HEK293 (cell line): ENCODE results near the gene PEX3.

Experiments used
- CTCF ChIA-PET: fragments of 350-600 bp; formaldehyde crosslinking; extraction: SDS; loops from one replicate; lab custom pipeline; 2021; ENCODE audit warnings: antibody characterized with exemption; lab: Yijun Ruan, JAX
- POLR2A ChIA-PET: fragments of 300-600 bp; formaldehyde crosslinking; extraction: SDS; loops from one replicate; lab custom pipeline; 2020; ENCODE audit warnings: antibody characterized with exemption, inconsistent platforms; lab: Yijun Ruan, JAX
- H3K27ac ChIP-seq: fragments of 200-500 bp; sonication (Bioruptor generic); 2 replicates; pipeline ENCODE4 v1.5.1; 2014; ENCODE audit warnings: low read depth, low read length, control low read depth, inconsistent platforms; ENCODE audit errors: extremely low read depth
- H3K36me3 ChIP-seq, 2 experiments: fragments of 200-500 bp in 1 of 2; sonication (Bioruptor generic) in 1 of 2; 1 replicate in 1 of 2; 2 replicates in 1 of 2; pipeline ENCODE4 v1.5.1; 2014 to 2017; ENCODE audit warnings: inconsistent platforms in 2 of 2, low read length in 2 of 2; ENCODE audit not compliant: control insufficient read depth in 2 of 2, insufficient read depth in 1 of 2
- H3K4me1 ChIP-seq: fragments of 200-500 bp; sonication (Bioruptor generic); 2 replicates; pipeline ENCODE4 v1.5.1; 2014; ENCODE audit warnings: mild to moderate bottlenecking, low read length, inconsistent platforms; ENCODE audit not compliant: control insufficient read depth, insufficient read depth
- H3K4me3 ChIP-seq: 2 replicates; pipeline ENCODE4 v1.5.1; 2011; ENCODE audit warnings: low read depth, mild to moderate bottlenecking, control low read depth, low read length, moderate library complexity
- H3K9me3 ChIP-seq: fragments of 200-500 bp; sonication (Bioruptor generic); 2 replicates; pipeline ENCODE4 v1.5.1; 2014; ENCODE audit warnings: low read depth, low read length, inconsistent platforms; ENCODE audit not compliant: control insufficient read depth, insufficient read depth
- AEBP2 ChIP-seq: fragments of 450-650 bp; formaldehyde crosslinking; IDR thresholded peaks from 2 replicates; pipeline ENCODE4 v1.5.1; 2016; ENCODE audit warnings: missing biosample characterization, missing genetic modification characterization, borderline replicate concordance
- EGR2 ChIP-seq: fragments of 450-650 bp; formaldehyde crosslinking; IDR thresholded peaks from 2 replicates; pipeline ENCODE4 v1.5.1; 2016; ENCODE audit warnings: low read depth, missing biosample characterization, missing genetic modification characterization
- GLI4 ChIP-seq: fragments of 450-650 bp; formaldehyde crosslinking; IDR thresholded peaks from 2 replicates; pipeline ENCODE4 v1.5.1; 2016; ENCODE audit warnings: missing biosample characterization, missing genetic modification characterization
- PBX3 ChIP-seq: sonication (generic); formaldehyde crosslinking; IDR thresholded peaks from 2 replicates; pipeline ENCODE4 v1.8.1; 2022; ENCODE audit warnings: mild to moderate bottlenecking, moderate library complexity, missing genetic modification reagents
- PRDM1 ChIP-seq: fragments of 450-650 bp; formaldehyde crosslinking; IDR thresholded peaks from 2 replicates; pipeline ENCODE4; 2016; ENCODE audit warnings: missing biosample characterization, missing genetic modification characterization
- SP2 ChIP-seq: fragments of 450-650 bp; formaldehyde crosslinking; IDR thresholded peaks from 2 replicates; pipeline ENCODE4 v1.5.1; 2016; ENCODE audit warnings: missing biosample characterization, missing genetic modification characterization
- ZFP41 ChIP-seq: fragments of 450-650 bp; formaldehyde crosslinking; IDR thresholded peaks from 2 replicates; pipeline ENCODE4 v1.5.1; 2016; ENCODE audit warnings: missing biosample characterization, missing genetic modification characterization, borderline replicate concordance
- ZNF112 ChIP-seq: fragments of 450-650 bp; formaldehyde crosslinking; IDR thresholded peaks from 2 replicates; pipeline ENCODE4 v1.5.0; 2017; ENCODE audit warnings: missing biosample characterization, missing genetic modification characterization
- ZNF214 ChIP-seq: fragments of 450-650 bp; formaldehyde crosslinking; IDR thresholded peaks from 2 replicates; pipeline ENCODE4 v1.5.1; 2017; ENCODE audit warnings: missing biosample characterization, mild to moderate bottlenecking, missing genetic modification characterization, borderline replicate concordance
- ZNF24 ChIP-seq: fragments of 450-650 bp; formaldehyde crosslinking; IDR thresholded peaks from 2 replicates; pipeline ENCODE4 v1.5.1; 2016; ENCODE audit warnings: missing biosample characterization, missing genetic modification characterization
- ZNF394 ChIP-seq: fragments of 450-650 bp; formaldehyde crosslinking; IDR thresholded peaks from 2 replicates; pipeline ENCODE4 v1.5.1; 2016; ENCODE audit warnings: missing biosample characterization, missing genetic modification characterization, mild to moderate bottlenecking, moderate library complexity, borderline replicate concordance
- ZNF426 ChIP-seq: fragments of 450-650 bp; formaldehyde crosslinking; IDR thresholded peaks from 2 replicates; pipeline ENCODE4 v1.5.1; 2017; ENCODE audit warnings: missing biosample characterization, missing genetic modification characterization, mild to moderate bottlenecking, inconsistent platforms, moderate library complexity
- ZNF529 ChIP-seq: fragments of 450-650 bp; formaldehyde crosslinking; IDR thresholded peaks from 2 replicates; pipeline ENCODE4 v1.5.1; 2017; ENCODE audit warnings: missing genetic modification characterization, missing biosample characterization; ENCODE audit not compliant: insufficient replicate concordance
- ZNF549 ChIP-seq: fragments of 450-650 bp; IDR thresholded peaks from 2 replicates; pipeline ENCODE4 v1.5.1; 2018; ENCODE audit warnings: missing biosample characterization, missing genetic modification characterization, mild to moderate bottlenecking, inconsistent platforms, moderate library complexity
- ZNF580 ChIP-seq: fragments of 450-650 bp; formaldehyde crosslinking; IDR thresholded peaks from 2 replicates; pipeline ENCODE4 v1.5.1; 2016; ENCODE audit warnings: missing biosample characterization, missing genetic modification characterization
- ZNF654 ChIP-seq: fragments of 450-650 bp; formaldehyde crosslinking; IDR thresholded peaks from 2 replicates; pipeline ENCODE4 v1.5.1; 2016; ENCODE audit warnings: low read depth, missing biosample characterization, missing genetic modification characterization
- ZNF670 ChIP-seq: fragments of 450-650 bp; formaldehyde crosslinking; IDR thresholded peaks from 2 replicates; pipeline ENCODE4 v1.5.1; 2016; ENCODE audit warnings: missing biosample characterization, missing genetic modification characterization, low read depth
- ZNF707 ChIP-seq: fragments of 450-650 bp; formaldehyde crosslinking; IDR thresholded peaks from 2 replicates; pipeline ENCODE4 v1.5.1; 2016; ENCODE audit warnings: missing biosample characterization, missing genetic modification characterization
- ZNF768 ChIP-seq: fragments of 450-650 bp; formaldehyde crosslinking; IDR thresholded peaks from 2 replicates; pipeline ENCODE4 v1.5.1; 2018; ENCODE audit warnings: missing biosample characterization, mild to moderate bottlenecking, missing genetic modification characterization
- ZNF792 ChIP-seq: fragments of 450-650 bp; formaldehyde crosslinking; IDR thresholded peaks from 2 replicates; pipeline ENCODE4 v1.5.1; 2016; ENCODE audit warnings: missing biosample characterization, missing genetic modification characterization
- TF ChIP-seq, protein P1 (sequence below): fragments of 450-650 bp; formaldehyde crosslinking; IDR thresholded peaks from 2 replicates; pipeline ENCODE4 v1.5.1; 2016; ENCODE audit warnings: missing biosample characterization, missing genetic modification characterization
- TF ChIP-seq, protein P2 (sequence below): fragments of 450-650 bp; formaldehyde crosslinking; IDR thresholded peaks from 2 replicates; pipeline ENCODE4 v1.5.1; 2017; ENCODE audit warnings: missing biosample characterization, missing genetic modification characterization
- TF ChIP-seq, protein P3 (sequence below): fragments of 450-650 bp; formaldehyde crosslinking; IDR thresholded peaks from 2 replicates; pipeline ENCODE4 v1.5.1; 2016; ENCODE audit warnings: missing biosample characterization, missing genetic modification characterization

The PEX3 gene

DNA sequence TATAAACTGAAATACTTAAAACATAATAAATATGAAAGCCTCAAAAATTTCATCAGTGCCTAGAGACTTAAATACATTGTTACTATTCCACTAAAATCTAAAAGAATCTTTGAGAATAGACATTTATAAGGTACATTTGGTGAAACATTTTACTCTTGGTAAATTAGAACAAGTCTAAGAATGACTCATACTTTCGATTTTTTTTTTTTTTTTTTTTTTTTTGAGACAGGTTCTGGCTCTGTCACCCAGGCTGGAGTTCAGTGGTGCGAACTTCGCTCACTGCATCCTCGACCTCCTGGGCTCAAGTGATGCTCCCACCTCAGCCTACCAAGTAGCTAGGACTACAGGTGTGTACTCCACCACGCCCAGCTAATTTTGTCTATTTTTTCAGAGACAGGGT, 54.5 kb downstream of the PEX3 start:
- Histone ChIP-seq H3K36me3 (peaks cover 14 to 81% of the 10 kb centered on the region in 2 experiments; a peak in 2 of 3 replicates), H3K4me1 (no peaks in the 10 kb centered on the region), H3K9me3 (no peaks in the 10 kb centered on the region), H3K4me3 (no peak overlapping the region), H3K27ac (no peak overlapping the region)
- CTCF ChIA-PET: interaction anchor here (0.5 to 1.9 kb wide), 5 partner anchors 8 to 1523 kb away, joined by 3 to 10 read pairs (median 3); no protein-coding TSS in a partner anchor
- POLR2A ChIA-PET: no interaction called here
- TF ChIP-seq, protein P1, sequence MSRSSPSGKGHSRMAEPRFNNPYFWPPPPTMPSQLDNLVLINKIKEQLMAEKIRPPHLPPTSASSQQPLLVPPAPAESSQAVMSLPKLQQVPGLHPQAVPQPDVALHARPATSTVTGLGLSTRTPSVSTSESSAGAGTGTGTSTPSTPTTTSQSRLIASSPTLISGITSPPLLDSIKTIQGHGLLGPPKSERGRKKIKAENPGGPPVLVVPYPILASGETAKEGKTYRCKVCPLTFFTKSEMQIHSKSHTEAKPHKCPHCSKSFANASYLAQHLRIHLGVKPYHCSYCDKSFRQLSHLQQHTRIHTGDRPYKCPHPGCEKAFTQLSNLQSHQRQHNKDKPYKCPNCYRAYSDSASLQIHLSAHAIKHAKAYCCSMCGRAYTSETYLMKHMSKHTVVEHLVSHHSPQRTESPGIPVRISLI (tag by site-specific recombination): peak; percentile 79
- TF ChIP-seq SP2: no peak

DNA sequence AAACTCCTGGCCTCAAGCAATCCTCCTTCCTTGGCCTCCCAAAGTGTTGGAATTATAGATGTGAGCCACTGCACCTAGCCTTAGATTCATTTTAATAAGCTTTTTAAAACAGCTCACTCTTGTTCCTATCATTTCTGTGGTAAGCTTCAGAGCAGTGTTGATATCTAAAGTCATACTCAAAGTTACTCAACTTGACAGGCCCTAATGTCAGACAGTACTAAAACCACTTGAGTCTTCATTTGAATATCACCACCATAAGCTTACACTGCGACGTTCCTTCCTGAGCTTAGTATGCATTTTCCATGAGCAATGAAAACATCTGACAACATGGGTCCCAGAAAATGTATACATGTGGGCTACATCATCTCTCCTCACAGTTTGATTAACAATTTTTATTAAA, 54.9 kb downstream of the PEX3 start:
- ChIA-PET CTCF (interaction anchor here (0.5 to 1.9 kb wide), 2 partner anchors 508 to 865 kb away, joined by 3 to 10 read pairs; no protein-coding TSS in a partner anchor), POLR2A (interaction anchor here (0.7 kb wide), 2 partner anchors 1105 to 1215 kb away, joined by 4 to 5 read pairs; no protein-coding TSS in a partner anchor)
- Histone ChIP-seq H3K27ac (no peak overlapping the region), H3K9me3 (no peaks in the 10 kb centered on the region), H3K36me3 (peaks cover 14 to 77% of the 10 kb centered on the region in 2 experiments; a peak in 2 of 3 replicates), H3K4me1 (no peaks in the 10 kb centered on the region), H3K4me3 (no peak overlapping the region)
- TF ChIP-seq ZNF529 (tag by site-specific recombination) (no peak), ZNF549 (tag by site-specific recombination) (no peak), ZNF654 (tag by site-specific recombination) (no peak), ZNF580 (no peak), PRDM1 (tag by site-specific recombination) (no peak), GLI4 (no peak), ZNF394 (tag by site-specific recombination) (no peak), ZNF24 (tag by site-specific recombination) (no peak), ZNF707 (tag by site-specific recombination) (no peak), AEBP2 (tag by site-specific recombination) (no peak)
- TF ChIP-seq, protein P2, sequence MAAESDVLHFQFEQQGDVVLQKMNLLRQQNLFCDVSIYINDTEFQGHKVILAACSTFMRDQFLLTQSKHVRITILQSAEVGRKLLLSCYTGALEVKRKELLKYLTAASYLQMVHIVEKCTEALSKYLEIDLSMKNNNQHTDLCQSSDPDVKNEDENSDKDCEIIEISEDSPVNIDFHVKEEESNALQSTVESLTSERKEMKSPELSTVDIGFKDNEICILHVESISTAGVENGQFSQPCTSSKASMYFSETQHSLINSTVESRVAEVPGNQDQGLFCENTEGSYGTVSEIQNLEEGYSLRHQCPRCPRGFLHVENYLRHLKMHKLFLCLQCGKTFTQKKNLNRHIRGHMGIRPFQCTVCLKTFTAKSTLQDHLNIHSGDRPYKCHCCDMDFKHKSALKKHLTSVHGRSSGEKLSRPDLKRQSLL (tag by site-specific recombination): no peak

- H3K4me3 ChIP-seq: no peak overlapping the region
- ChIA-PET CTCF (interaction anchor here (1.9 kb wide), 1 partner anchor 507 kb away, joined by 10 read pairs; no protein-coding TSS in a partner anchor), POLR2A (interaction anchor here (0.7 kb wide), 2 partner anchors 1106 to 1215 kb away, joined by 4 to 5 read pairs; no protein-coding TSS in a partner anchor)
- H3K9me3 ChIP-seq: no peaks in the 10 kb centered on the region
- no peaks in the 10 kb centered on the region for H3K4me1 ChIP-seq
- no peak overlapping the region for H3K27ac ChIP-seq
- peaks cover 9 to 70% of the 10 kb centered on the region in 2 experiments; a peak in 2 of 3 replicates for H3K36me3 ChIP-seq
- TF ChIP-seq ZNF670 (tag by site-specific recombination) (no peak), ZNF792 (no peak), ZNF214 (tag by site-specific recombination) (no peak), ZFP41 (no peak), ZNF768 (tag by site-specific recombination) (no peak), PBX3 (CRISPR knock-in tag) (no peak), EGR2 (tag by site-specific recombination) (no peak), ZNF426 (tag by site-specific recombination) (no peak), ZNF112 (tag by site-specific recombination) (no peak)
- TF ChIP-seq, protein P3, sequence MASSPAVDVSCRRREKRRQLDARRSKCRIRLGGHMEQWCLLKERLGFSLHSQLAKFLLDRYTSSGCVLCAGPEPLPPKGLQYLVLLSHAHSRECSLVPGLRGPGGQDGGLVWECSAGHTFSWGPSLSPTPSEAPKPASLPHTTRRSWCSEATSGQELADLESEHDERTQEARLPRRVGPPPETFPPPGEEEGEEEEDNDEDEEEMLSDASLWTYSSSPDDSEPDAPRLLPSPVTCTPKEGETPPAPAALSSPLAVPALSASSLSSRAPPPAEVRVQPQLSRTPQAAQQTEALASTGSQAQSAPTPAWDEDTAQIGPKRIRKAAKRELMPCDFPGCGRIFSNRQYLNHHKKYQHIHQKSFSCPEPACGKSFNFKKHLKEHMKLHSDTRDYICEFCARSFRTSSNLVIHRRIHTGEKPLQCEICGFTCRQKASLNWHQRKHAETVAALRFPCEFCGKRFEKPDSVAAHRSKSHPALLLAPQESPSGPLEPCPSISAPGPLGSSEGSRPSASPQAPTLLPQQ (tag by site-specific recombination): no peak
Measured at GRCh38 chr6:143506199-143506598, 55.6 kb downstream of the PEX3 start.
